ENCODE data around the gene PTPN4. TPM values are rescaled to one million over a fixed set of nuclear protein-coding genes. Genes with fewer than 3 reads are reported as not detected.

The PTPN4 gene
- total and polyA plus RNA-seq, 4 donors = 4.2 to 70.7 (median 27.0) TPM

DNA sequence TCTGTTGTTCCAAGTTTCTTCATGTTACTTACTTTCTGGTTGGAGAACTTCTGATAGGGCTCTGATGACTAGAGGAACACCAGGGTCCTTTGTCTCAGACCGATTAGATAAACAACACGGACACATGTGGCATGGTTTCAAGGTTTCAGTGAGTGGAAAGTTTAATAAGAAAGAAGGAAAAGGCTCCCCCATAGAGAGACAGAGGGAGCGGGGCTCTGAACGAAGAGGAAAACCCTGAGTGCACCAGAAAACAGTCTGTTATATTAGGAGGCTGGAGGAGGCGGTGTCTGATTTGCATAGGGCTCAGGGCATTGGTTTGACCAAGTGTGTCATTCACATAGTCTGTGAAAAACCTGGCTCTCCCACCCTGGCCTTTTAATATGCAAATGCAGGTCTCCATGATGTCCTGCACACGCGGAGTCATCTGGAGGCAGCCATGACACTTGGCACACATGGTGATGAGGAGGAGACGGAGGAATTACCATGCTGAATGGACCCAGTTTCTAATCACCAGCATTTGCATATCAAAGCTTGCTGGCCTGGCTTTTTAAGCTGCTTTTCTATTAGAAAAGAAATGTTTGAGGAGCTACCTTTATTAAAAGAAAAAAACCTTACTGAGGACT is 94.2 kb downstream of the PTPN4 start:
- Histone ChIP-seq H3K9ac (ENCODE audit: insufficient read depth in 1 of 2, low read length in 2 of 2) (no peak overlapping the region), H3K36me3 (ENCODE audit: control insufficient read depth in 4 of 4, insufficient read depth in 4 of 4, low read length in 4 of 4) (no peaks in the 10 kb centered on the region), H3K4me3 (no peak overlapping the region), H3K4me1 (ENCODE audit: control insufficient read depth in 5 of 5, insufficient read depth in 5 of 5, low read length in 5 of 5) (peaks cover 0 to 11% (median 0%) of the 10 kb centered on the region in 5 donors), H3K27ac (ENCODE audit: low read depth in 1 of 2, low read length in 1 of 2) (no peak overlapping the region), H3K9me3 (ENCODE audit: control insufficient read depth in 4 of 4, insufficient read depth in 3 of 4, low read length in 3 of 4) (peaks cover 3 to 14% (median 7%) of the 10 kb centered on the region in 4 donors), H3K27me3 (ENCODE audit: control insufficient read depth in 3 of 3, insufficient read depth in 3 of 3, low read length in 2 of 3) (no peaks in the 10 kb centered on the region)
- TF ChIP-seq, protein P1, sequence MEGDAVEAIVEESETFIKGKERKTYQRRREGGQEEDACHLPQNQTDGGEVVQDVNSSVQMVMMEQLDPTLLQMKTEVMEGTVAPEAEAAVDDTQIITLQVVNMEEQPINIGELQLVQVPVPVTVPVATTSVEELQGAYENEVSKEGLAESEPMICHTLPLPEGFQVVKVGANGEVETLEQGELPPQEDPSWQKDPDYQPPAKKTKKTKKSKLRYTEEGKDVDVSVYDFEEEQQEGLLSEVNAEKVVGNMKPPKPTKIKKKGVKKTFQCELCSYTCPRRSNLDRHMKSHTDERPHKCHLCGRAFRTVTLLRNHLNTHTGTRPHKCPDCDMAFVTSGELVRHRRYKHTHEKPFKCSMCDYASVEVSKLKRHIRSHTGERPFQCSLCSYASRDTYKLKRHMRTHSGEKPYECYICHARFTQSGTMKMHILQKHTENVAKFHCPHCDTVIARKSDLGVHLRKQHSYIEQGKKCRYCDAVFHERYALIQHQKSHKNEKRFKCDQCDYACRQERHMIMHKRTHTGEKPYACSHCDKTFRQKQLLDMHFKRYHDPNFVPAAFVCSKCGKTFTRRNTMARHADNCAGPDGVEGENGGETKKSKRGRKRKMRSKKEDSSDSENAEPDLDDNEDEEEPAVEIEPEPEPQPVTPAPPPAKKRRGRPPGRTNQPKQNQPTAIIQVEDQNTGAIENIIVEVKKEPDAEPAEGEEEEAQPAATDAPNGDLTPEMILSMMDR (IDR thresholded peaks at IDR 0.05; ENCODE audit: control extremely low read depth, extremely low read depth) = no peak
- 90 to 94% methylated on average over 8 of the region's 8 CpGs for WGBS, 2 donors
- DNase-seq = no peak
- ATAC-seq (ENCODE audit: insufficient read depth, low FRiP score) = no peak

DNA sequence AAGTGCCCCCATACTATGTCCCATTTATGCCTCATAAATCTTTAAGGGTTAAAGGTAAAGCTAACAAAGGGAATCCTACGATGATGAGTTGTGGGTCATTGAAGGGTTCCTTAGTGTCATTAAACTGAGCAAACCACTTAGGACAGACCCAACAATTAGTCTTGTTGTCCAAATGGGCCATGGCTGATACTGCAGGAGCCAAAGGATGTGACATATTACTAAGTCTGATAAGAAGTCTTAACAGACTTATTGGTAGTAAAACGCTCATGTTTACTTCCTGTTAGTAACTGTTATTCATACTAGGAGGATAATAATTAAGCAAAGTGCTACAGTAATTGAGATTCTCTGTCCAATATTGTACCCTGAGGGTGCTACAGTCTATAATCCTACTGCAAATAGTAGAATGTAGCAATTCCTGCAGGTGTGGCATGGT is 96.8 kb downstream of the PTPN4 start:
- TF ChIP-seq, protein P1 (IDR thresholded peaks at IDR 0.05; ENCODE audit: control extremely low read depth, extremely low read depth) = no peak
- peaks cover 0 to 16% (median 0%) of the 10 kb centered on the region in 5 donors for H3K4me1 ChIP-seq (ENCODE audit: control insufficient read depth in 5 of 5, insufficient read depth in 5 of 5, low read length in 5 of 5)
- WGBS, 2 donors = 40 to 61% methylated on average over 2 of the region's 2 CpGs
- H3K27me3 ChIP-seq (ENCODE audit: control insufficient read depth in 3 of 3, insufficient read depth in 3 of 3, low read length in 2 of 3) = no peaks in the 10 kb centered on the region
- DNase-seq (no peak), ATAC-seq (ENCODE audit: insufficient read depth, low FRiP score) (no peak)
- no peak overlapping the region for H3K4me3 ChIP-seq
- no peaks in the 10 kb centered on the region for H3K36me3 ChIP-seq (ENCODE audit: control insufficient read depth in 4 of 4, insufficient read depth in 4 of 4, low read length in 4 of 4)
- no peak overlapping the region for H3K27ac ChIP-seq (ENCODE audit: low read depth in 1 of 2, low read length in 1 of 2)
- H3K9ac ChIP-seq (ENCODE audit: insufficient read depth in 1 of 2, low read length in 2 of 2) = no peak overlapping the region
- H3K9me3 ChIP-seq (ENCODE audit: control insufficient read depth in 4 of 4, insufficient read depth in 3 of 4, low read length in 3 of 4) = peaks cover 3 to 14% (median 5%) of the 10 kb centered on the region in 4 donors

DNA sequence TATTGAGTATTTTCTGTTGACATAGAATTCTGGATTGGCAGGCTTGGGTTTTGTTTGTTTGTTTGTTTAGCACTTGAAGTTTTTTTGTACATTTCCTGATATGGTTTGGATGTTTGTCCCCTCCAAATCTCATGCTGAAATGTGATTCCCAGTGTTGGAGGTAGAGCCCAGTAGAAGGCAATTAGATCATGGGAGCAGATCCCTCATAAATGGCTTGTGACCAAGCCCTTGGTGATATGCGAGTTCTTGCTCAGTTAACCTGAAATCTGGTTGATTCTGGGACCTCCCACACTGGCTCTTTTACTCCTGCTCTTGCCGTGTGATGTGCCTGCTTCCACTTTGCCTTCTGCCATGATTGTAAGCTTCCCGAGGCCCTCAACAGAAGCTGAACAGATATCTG is 98.0 kb downstream of the PTPN4 start:
- no peak for DNase-seq
- Histone ChIP-seq H3K27ac (ENCODE audit: low read depth in 1 of 2, low read length in 1 of 2) (no peak overlapping the region), H3K9ac (ENCODE audit: insufficient read depth in 1 of 2, low read length in 2 of 2) (no peak overlapping the region), H3K27me3 (ENCODE audit: control insufficient read depth in 3 of 3, insufficient read depth in 3 of 3, low read length in 2 of 3) (no peaks in the 10 kb centered on the region), H3K9me3 (ENCODE audit: control insufficient read depth in 4 of 4, insufficient read depth in 3 of 4, low read length in 3 of 4) (peaks cover 0 to 4% (median 2%) of the 10 kb centered on the region in 4 donors), H3K4me1 (ENCODE audit: control insufficient read depth in 5 of 5, insufficient read depth in 5 of 5, low read length in 5 of 5) (peaks cover 0 to 20% (median 0%) of the 10 kb centered on the region in 5 donors), H3K4me3 (no peak overlapping the region), H3K36me3 (ENCODE audit: control insufficient read depth in 4 of 4, insufficient read depth in 4 of 4, low read length in 4 of 4) (no peaks in the 10 kb centered on the region)
- TF ChIP-seq, protein P1 (IDR thresholded peaks at IDR 0.05; ENCODE audit: control extremely low read depth, extremely low read depth) = no peak
- WGBS, 2 donors = 90 to 91% methylated on average over 3 of the region's 3 CpGs
- no peak for ATAC-seq (ENCODE audit: insufficient read depth, low FRiP score)
